BLaER1 treated with 17β-estradiol and CSF1 and Interleukin-3, amounts not matched to agents 10 nM and 100 nM (cell line): ENCODE data around the gene RNF215.
A peak's percentile ranks its signal among the peaks of the same experiment; 100 is the strongest.

Experiments
- H3K27ac ChIP-seq, 11 experiments: shearing (Covaris generic); formaldehyde crosslinking; 2 replicates each; pipeline ENCODE4 v1.8.1; 2022
- H3K27me3 ChIP-seq, 11 experiments: shearing (Covaris generic); formaldehyde crosslinking; 2 replicates each; pipeline ENCODE4 v1.8.1; 2022
- H3K36me3 ChIP-seq, 11 experiments: shearing (Covaris generic); formaldehyde crosslinking; 2 replicates each; pipeline ENCODE4 v1.8.1; 2022
- H3K4me1 ChIP-seq, 10 experiments: shearing (Covaris generic); formaldehyde crosslinking; 2 replicates each; pipeline ENCODE4 v1.8.1; 2022
- H3K4me2 ChIP-seq, 11 experiments: shearing (Covaris generic); formaldehyde crosslinking; 2 replicates each; pipeline ENCODE4 v1.8.1; 2022
- H3K4me3 ChIP-seq, 10 experiments: shearing (Covaris generic); formaldehyde crosslinking; 2 replicates each; pipeline ENCODE4 v1.8.1; 2022
- H3K9ac ChIP-seq, 11 experiments: shearing (Covaris generic); formaldehyde crosslinking; 2 replicates each; pipeline ENCODE4 v1.8.1; 2022
- H3K9me3 ChIP-seq, 11 experiments: shearing (Covaris generic); formaldehyde crosslinking; replicated peaks in 1 of 11; 2 replicates each; pipeline ENCODE4 v1.8.1; 2022
- H4K20me1 ChIP-seq, 11 experiments: shearing (Covaris generic); formaldehyde crosslinking; 2 replicates each; pipeline ENCODE4 v1.8.1; 2022
- Cebpa-rat ChIP-seq, 11 experiments: shearing (Covaris generic); IDR thresholded peaks; 2 replicates each; pipeline ENCODE4 v1.8.1; 2022

The RNF215 gene

GRCh38 chr22:30381264-30381663 lies 5.9 kb downstream of the RNF215 start:
- Histone ChIP-seq H3K36me3 (peaks cover 0 to 40% (median 19%) of the 10 kb centered on the region in 11 experiments; a peak in 11 of 22 replicates), H3K4me1 (peaks cover 5 to 26% (median 22%) of the 10 kb centered on the region in 10 experiments), H4K20me1 (peaks cover 0 to 4% (median 0%) of the 10 kb centered on the region in 11 experiments; a peak in 1 of 22 replicates), H3K4me3 (no peak overlapping the region), H3K4me2 (no peak overlapping the region; a peak in 1 of 22 replicates), H3K27me3 (no peaks in the 10 kb centered on the region), H3K9me3 (no peaks in the 10 kb centered on the region), H3K9ac (no peak overlapping the region), H3K27ac (no peak overlapping the region)
- no peak for TF ChIP-seq Cebpa-rat (IDR thresholded peaks at IDR 0.05)

GRCh38 chr22:30380011-30380410 lies 7.2 kb downstream of the RNF215 start:
- Histone ChIP-seq H3K4me1 (peaks cover 0 to 22% (median 17%) of the 10 kb centered on the region in 10 experiments; a peak in 15 of 20 replicates), H3K27ac (no peak overlapping the region), H3K9me3 (no peaks in the 10 kb centered on the region), H3K4me2 (peak overlapping the region in 10 of 11 experiments; percentile 15 to 57 (median 38); a peak in 12 of 22 replicates), H3K27me3 (no peaks in the 10 kb centered on the region), H3K4me3 (no peak overlapping the region), H4K20me1 (peaks cover 0 to 4% (median 0%) of the 10 kb centered on the region in 11 experiments; a peak in 1 of 22 replicates), H3K36me3 (peaks cover 0 to 40% (median 19%) of the 10 kb centered on the region in 11 experiments; a peak in 11 of 22 replicates), H3K9ac (peak overlapping the region in 2 of 11 experiments; percentile 41 to 59; a peak in 2 of 22 replicates)
- TF ChIP-seq Cebpa-rat (IDR thresholded peaks at IDR 0.05) = no peak

- Histone ChIP-seq H3K27me3 (no peaks in the 10 kb centered on the region), H3K9me3 (no peaks in the 10 kb centered on the region), H3K36me3 (peaks cover 0 to 22% (median 11%) of the 10 kb centered on the region in 11 experiments; a peak in 8 of 22 replicates), H4K20me1 (no peaks in the 10 kb centered on the region; a peak in 1 of 22 replicates), H3K4me2 (no peak overlapping the region), H3K9ac (no peak overlapping the region), H3K4me3 (no peak overlapping the region), H3K27ac (no peak overlapping the region), H3K4me1 (peaks cover 15 to 38% (median 32%) of the 10 kb centered on the region in 10 experiments)
- no peak for TF ChIP-seq Cebpa-rat (IDR thresholded peaks at IDR 0.05)
These were observed 11.8 kb downstream of the RNF215 start for GRCh38 chr22:30375312-30375849.

GRCh38 chr22:30373331-30374325 lies 13.6 kb downstream of the RNF215 start:
- no peaks in the 10 kb centered on the region for H3K9me3 ChIP-seq
- H3K27ac ChIP-seq = 0 out of 22 replicates have a peak overlapping the region, but pooled peaks of 2 of the 11 experiments have one; percentile 10 to 26
- TF ChIP-seq Cebpa-rat (IDR thresholded peaks at IDR 0.05) = no peak
- H4K20me1 ChIP-seq = no peaks in the 10 kb centered on the region
- peak overlapping the region in 5 of 11 experiments; percentile 44 to 76 (median 62); a peak in 9 of 22 replicates for H3K4me2 ChIP-seq
- H3K36me3 ChIP-seq = peaks cover 0 to 16% (median 4%) of the 10 kb centered on the region in 11 experiments; a peak in 5 of 22 replicates
- H3K4me3 ChIP-seq = no peak overlapping the region
- peaks cover 22 to 44% (median 37%) of the 10 kb centered on the region in 10 experiments for H3K4me1 ChIP-seq
- no peaks in the 10 kb centered on the region for H3K27me3 ChIP-seq
- peak overlapping the region in 1 of 11 experiments; percentile 29; a peak in 2 of 22 replicates for H3K9ac ChIP-seq

GRCh38 chr22:30372915-30373314 lies 14.3 kb downstream of the RNF215 start:
- peaks cover 22 to 50% (median 42%) of the 10 kb centered on the region in 10 experiments for H3K4me1 ChIP-seq
- peak overlapping the region in 4 of 11 experiments; percentile 2 to 26 (median 14); a peak in 3 of 22 replicates for H3K27ac ChIP-seq
- no peaks in the 10 kb centered on the region for H3K9me3 ChIP-seq
- peaks cover 0 to 15% (median 4%) of the 10 kb centered on the region in 11 experiments; a peak in 5 of 22 replicates for H3K36me3 ChIP-seq
- H3K9ac ChIP-seq = no peak overlapping the region; a peak in 1 of 22 replicates
- TF ChIP-seq Cebpa-rat (IDR thresholded peaks at IDR 0.05) = no peak
- no peaks in the 10 kb centered on the region for H4K20me1 ChIP-seq
- H3K27me3 ChIP-seq = no peaks in the 10 kb centered on the region
- H3K4me2 ChIP-seq = peak overlapping the region in 5 of 11 experiments; percentile 44 to 76 (median 62); a peak in 10 of 22 replicates
- H3K4me3 ChIP-seq = no peak overlapping the region

- no peak overlapping the region for H3K9ac ChIP-seq
- H3K9me3 ChIP-seq = no peaks in the 10 kb centered on the region
- peaks cover 22 to 50% (median 42%) of the 10 kb centered on the region in 10 experiments for H3K4me1 ChIP-seq
- no peak for TF ChIP-seq Cebpa-rat (IDR thresholded peaks at IDR 0.05)
- H3K36me3 ChIP-seq = peaks cover 0 to 5% (median 0%) of the 10 kb centered on the region in 11 experiments; a peak in 4 of 22 replicates
- H4K20me1 ChIP-seq = no peaks in the 10 kb centered on the region
- H3K4me2 ChIP-seq = peak overlapping the region in 2 of 11 experiments; percentile 71 to 76; a peak in 2 of 22 replicates
- no peak overlapping the region for H3K27ac ChIP-seq
- no peak overlapping the region for H3K4me3 ChIP-seq
- H3K27me3 ChIP-seq = no peaks in the 10 kb centered on the region
These were observed 15.2 kb downstream of the RNF215 start for GRCh38 chr22:30371981-30372380.

- H3K27ac ChIP-seq = no peak overlapping the region
- H4K20me1 ChIP-seq = no peaks in the 10 kb centered on the region
- H3K27me3 ChIP-seq = no peaks in the 10 kb centered on the region
- peaks cover 0 to 1% (median 0%) of the 10 kb centered on the region in 11 experiments; a peak in 1 of 22 replicates for H3K36me3 ChIP-seq
- H3K9me3 ChIP-seq = no peaks in the 10 kb centered on the region
- peaks cover 22 to 53% (median 46%) of the 10 kb centered on the region in 10 experiments for H3K4me1 ChIP-seq
- H3K4me3 ChIP-seq = no peak overlapping the region
- peak overlapping the region in 1 of 11 experiments; percentile 54; a peak in 1 of 22 replicates for H3K9ac ChIP-seq
- H3K4me2 ChIP-seq = peak overlapping the region in 9 of 11 experiments; percentile 23 to 59 (median 45); a peak in 18 of 22 replicates
- no peak for TF ChIP-seq Cebpa-rat (IDR thresholded peaks at IDR 0.05)
These were observed 15.9 kb downstream of the RNF215 start for GRCh38 chr22:30371321-30371720.

GRCh38 chr22:30370641-30371230 lies 16.5 kb downstream of the RNF215 start:
- no peak overlapping the region; a peak in 1 of 22 replicates for H3K27ac ChIP-seq
- H3K4me1 ChIP-seq = peaks cover 24 to 59% (median 52%) of the 10 kb centered on the region in 10 experiments
- H3K9ac ChIP-seq = peak overlapping the region in 3 of 11 experiments; percentile 18 to 54 (median 27); a peak in 3 of 22 replicates
- H3K27me3 ChIP-seq = no peaks in the 10 kb centered on the region
- H4K20me1 ChIP-seq = no peaks in the 10 kb centered on the region
- peaks cover 0 to 5% (median 0%) of the 10 kb centered on the region in 11 experiments; a peak in 1 of 22 replicates for H3K36me3 ChIP-seq
- no peak for TF ChIP-seq Cebpa-rat (IDR thresholded peaks at IDR 0.05)
- no peak overlapping the region for H3K4me3 ChIP-seq
- H3K4me2 ChIP-seq = peak overlapping the region in 9 of 11 experiments; percentile 23 to 59 (median 45); a peak in 18 of 22 replicates
- H3K9me3 ChIP-seq = no peaks in the 10 kb centered on the region
